ENCODE measurements around the gene ENTPD1.

DNA sequence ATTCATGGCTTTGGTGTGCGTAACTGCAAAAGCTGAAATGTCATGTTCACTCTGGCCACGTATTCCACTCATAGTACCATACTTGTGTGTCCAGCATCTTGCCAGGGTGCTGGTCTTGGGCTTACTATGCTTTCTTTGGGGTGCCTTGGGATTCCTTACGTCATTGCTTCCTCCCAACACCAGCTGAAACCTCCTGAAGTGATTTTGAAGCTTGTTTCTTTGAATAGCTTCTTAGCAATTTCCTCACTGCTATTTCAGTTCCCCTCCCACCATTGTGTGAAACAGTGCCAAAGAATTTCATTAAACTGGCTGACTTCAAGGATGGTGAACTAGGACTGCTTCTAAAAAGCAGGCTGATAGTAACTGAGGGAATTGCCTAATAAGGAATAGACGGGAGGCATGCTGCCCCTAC lies 36.9 kb downstream of the ENTPD1 start:
- TF ChIP-seq EZH2 (IDR thresholded peaks at IDR 0.05; ENCODE audit: insufficient read depth, poor library complexity, severe bottlenecking) (no peak), EZH2phosphoT487 (IDR thresholded peaks at IDR 0.05; ENCODE audit: insufficient read depth, low read depth) (no peak)
